ENCODE results near the gene FOXF2.

- TF ChIP-seq CTCF (IDR thresholded peaks at IDR 0.05) (no peak), ZFX (IDR thresholded peaks at IDR 0.05; ENCODE audit: borderline replicate concordance) (no peak)
These were observed 42.2 kb upstream of the FOXF2 start for GRCh38 chr6:1347161-1347560.
